ENCODE results near the gene PCSK1. TPM values are rescaled to one million over a fixed set of nuclear protein-coding genes. Genes with fewer than 3 reads are reported as not detected.

The PCSK1 gene
- total RNA-seq = 0.27 TPM
- long read RNA-seq, partial matches to known transcripts = 0 of 3 reads
- long read RNA-seq, other reads (novel, unspliced or antisense) = 3 of 3 reads

DNA sequence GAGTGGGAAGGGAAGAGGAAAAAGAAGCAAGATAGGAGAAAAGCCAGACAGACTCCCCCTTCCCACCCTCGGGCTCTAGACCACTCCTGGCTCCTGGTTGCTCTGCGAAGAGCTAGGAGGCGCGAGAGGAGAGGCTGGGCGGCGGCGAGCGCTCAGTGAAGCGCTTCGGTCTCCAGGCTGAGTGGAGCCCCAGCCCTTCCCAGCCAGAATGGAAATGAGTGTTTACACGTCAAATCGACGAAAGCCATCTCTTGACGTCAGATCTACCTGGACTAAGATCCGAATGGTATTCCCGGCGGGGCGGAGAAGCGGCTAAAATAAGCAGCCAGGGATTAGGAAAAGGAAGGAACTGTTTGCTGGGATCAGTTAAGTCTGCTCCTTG lies at the start of gene PCSK1:
Gene PCSK1, minus strand, starts transcription at position 183 of the 382 bp plus-strand sequence. CDS start 206 bp downstream, outside the sequence.
- DNase-seq (ENCODE audit: low spot score) = no peak
- intact Hi-C loops (cut with DNase I) = no loop called here

- no peak for DNase-seq (ENCODE audit: low spot score)
- intact Hi-C loops (cut with DNase I) = no loop called here
These were observed 48.8 kb upstream of the PCSK1 start for GRCh38 chr5:96481867-96482266.

DNA sequence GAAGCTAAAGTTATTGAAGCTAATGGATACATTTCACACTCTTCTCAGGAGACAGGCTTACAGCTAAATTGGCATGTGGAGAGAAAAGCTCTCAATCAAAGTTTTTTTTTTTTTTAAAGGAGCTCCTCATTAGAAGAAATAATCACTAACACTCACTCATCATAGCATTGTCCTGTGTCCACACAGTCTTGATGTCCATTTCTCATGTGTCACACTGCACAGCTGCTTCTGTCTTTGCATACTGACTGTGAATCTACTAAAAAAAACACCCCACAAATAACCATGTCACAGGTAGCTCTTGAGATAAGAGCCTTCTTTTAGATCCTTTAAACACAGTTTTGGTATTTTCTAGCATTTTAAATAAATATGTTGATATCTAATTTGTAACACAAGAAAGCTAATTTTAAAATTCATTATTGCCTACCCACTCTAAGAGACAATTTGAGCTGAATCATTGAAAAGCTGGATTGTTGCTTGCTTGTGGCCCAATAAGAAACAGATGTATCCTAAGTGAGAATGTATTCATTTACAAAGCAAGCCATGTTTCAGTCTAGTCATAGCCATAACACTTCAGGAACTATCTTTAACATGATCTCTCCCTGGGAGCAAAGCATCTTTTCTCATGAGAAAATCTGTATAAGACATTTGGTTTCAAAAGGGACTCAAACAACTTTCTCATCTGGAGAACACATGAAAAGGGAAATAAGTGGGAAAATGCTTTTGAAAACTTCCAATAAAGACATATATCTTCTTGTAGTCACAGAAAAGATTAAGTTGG lies 48.1 kb upstream of the PCSK1 start:
- intact Hi-C loops (cut with DNase I) = no loop called here
- DNase-seq (ENCODE audit: low spot score) = no peak

DNA sequence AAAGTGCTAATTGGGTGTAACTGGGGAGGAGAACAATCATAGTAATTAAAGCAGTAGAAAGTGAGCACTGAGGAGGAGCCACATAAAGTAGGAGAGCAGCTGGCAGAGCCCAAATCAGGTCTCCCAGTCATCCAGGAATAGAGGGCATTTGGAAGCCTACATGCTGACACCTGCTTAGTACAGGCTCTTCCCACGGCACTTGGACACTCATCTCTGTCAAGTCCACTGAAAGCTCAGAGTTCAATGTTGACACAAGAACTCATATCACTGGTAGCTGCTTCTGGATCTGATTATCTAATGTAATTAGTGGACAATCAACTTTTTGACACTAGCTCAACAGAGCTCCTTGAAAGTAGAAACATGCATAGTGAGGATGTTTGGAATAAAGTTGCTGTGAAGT lies 45.9 kb upstream of the PCSK1 start:
- DNase-seq (ENCODE audit: low spot score) = no peak
- intact Hi-C loops (cut with DNase I) = no loop called here

GRCh38 chr5:96476654-96477053 lies 43.6 kb upstream of the PCSK1 start:
- no peak for DNase-seq (ENCODE audit: low spot score)

GRCh38 chr5:96474073-96474472 lies 41.0 kb upstream of the PCSK1 start:
- intact Hi-C loops (cut with DNase I) = no loop called here

More at GRCh38 chr5:96476654-96477053, 43.6 kb upstream of the PCSK1 start:
- intact Hi-C loops (cut with DNase I) = no loop called here

GRCh38 chr5:96473155-96473554 lies 40.1 kb upstream of the PCSK1 start:
- no peak for DNase-seq (ENCODE audit: low spot score)
- intact Hi-C loops (cut with DNase I) = no loop called here

More at GRCh38 chr5:96474073-96474472, 41.0 kb upstream of the PCSK1 start:
- DNase-seq (ENCODE audit: low spot score) = no peak

- intact Hi-C loops (cut with DNase I) = no loop called here
- DNase-seq (ENCODE audit: low spot score) = no peak
These were observed 37.7 kb upstream of the PCSK1 start for GRCh38 chr5:96470785-96471184.

- intact Hi-C loops (cut with DNase I) = no loop called here
- DNase-seq (ENCODE audit: low spot score) = no peak
These were observed 35.9 kb upstream of the PCSK1 start for GRCh38 chr5:96468956-96469355.

- intact Hi-C loops (cut with DNase I) = no loop called here
- DNase-seq (ENCODE audit: low spot score) = no peak
These were observed 30.0 kb upstream of the PCSK1 start for GRCh38 chr5:96463091-96463490.

GRCh38 chr5:96459313-96460121 lies 26.5 kb upstream of the PCSK1 start:
- no peak for DNase-seq (ENCODE audit: low spot score)
- intact Hi-C loops (cut with DNase I) = no loop called here

GRCh38 chr5:96458176-96458575 lies 25.1 kb upstream of the PCSK1 start:
- intact Hi-C loops (cut with DNase I) = no loop called here
- DNase-seq (ENCODE audit: low spot score) = no peak

GRCh38 chr5:96455789-96456188 lies 22.7 kb upstream of the PCSK1 start:
- intact Hi-C loops (cut with DNase I) = no loop called here

DNA sequence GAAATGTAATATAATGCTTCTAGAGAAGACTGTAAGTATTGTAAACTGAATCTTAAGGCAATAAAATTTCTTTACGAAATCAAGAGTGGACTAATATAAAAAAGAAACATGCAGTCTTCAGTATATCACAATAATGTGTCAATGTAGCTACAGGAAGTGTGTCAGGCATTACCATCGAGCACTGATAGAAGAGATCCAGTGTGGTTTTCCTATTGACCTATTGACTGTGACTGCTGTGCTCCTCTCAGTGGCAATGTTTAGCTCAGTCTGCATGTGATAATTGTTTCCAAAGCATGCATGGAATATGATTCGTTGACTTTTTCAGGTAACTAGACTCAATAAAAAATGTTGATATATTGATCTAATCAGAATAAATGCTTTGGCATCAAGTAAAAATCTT lies 20.3 kb upstream of the PCSK1 start:
- DNase-seq (ENCODE audit: low spot score) = no peak
- intact Hi-C loops (cut with DNase I) = no loop called here

More at GRCh38 chr5:96455789-96456188, 22.7 kb upstream of the PCSK1 start:
- no peak for DNase-seq (ENCODE audit: low spot score)

GRCh38 chr5:96447949-96448348 lies 14.9 kb upstream of the PCSK1 start:
- DNase-seq (ENCODE audit: low spot score) = no peak
- intact Hi-C loops (cut with DNase I) = no loop called here

GRCh38 chr5:96440185-96440538 lies 7.1 kb upstream of the PCSK1 start:
- no peak for DNase-seq (ENCODE audit: low spot score)
- intact Hi-C loops (cut with DNase I) = no loop called here

- no peak for DNase-seq (ENCODE audit: low spot score)
- intact Hi-C loops (cut with DNase I) = no loop called here
These were observed 6.6 kb upstream of the PCSK1 start for GRCh38 chr5:96439477-96440184.

DNA sequence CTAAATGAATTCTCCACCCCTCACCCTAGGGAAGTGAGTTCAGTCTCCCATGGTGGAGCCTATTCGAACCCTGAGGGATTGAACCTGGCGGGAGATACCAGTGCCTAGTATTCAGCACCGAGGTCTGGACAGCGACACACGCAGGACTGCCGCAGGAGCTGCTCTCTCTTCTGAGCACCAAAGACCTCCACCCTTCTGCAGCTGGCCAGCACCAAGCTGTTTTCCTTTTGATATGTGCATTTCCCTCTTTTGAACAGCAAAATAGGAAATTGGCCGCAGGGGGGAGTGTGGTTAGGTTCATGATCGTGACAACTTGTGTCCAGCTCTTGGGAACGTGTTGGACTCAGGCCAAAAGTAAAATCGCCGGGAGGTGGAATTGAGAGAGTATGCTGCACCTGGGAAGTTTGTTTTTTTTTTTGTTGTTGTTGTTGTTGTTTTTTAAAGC lies 1.2 kb upstream of the PCSK1 start:
- intact Hi-C loops (cut with DNase I) = no loop called here

DNA sequence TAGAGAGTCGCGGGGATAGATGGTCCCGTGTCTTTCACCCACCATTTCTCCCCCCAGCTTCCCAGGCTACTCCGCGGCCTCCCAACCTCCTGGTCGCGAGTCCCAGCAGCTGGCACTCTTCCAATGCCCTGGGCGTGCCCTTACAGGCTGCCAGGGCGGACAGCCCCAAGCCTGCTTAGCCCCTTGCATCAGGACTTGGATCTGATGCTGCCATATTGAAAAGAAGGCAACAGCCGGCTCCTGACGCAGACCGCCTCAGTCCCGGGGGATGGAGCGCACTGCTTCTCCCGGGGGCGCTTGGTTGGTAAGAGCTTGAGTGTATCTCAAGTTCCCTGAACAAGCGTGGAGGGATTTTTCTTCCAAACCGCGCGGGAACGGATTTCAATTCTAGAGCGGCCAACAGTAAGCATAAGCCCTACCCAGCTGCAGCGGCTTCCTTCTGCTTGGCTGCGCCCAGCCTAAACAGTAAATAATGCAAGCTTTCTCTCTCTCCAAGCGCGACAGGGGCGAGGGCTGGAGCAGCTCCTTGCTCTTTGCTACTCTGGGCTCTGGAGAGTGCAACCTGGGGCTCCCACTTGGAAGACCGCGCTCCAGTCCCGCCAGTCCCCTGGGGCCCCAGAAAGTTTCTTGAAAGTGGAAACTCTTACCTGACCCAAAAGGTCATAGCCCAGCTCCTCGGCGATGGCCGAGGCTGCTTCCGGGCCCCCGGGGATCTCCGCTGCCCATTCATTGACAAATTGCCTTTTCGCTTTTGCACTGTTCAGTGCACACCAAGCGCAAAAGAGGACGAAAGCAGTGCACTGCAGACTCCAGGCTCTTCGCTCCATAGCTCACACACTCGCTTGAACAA lies 607 bp downstream of the PCSK1 start:
- intact Hi-C loops (cut with DNase I) = no loop called here
- no peak for DNase-seq (ENCODE audit: low spot score)

More for the DNA sequence above, 1.2 kb upstream of the PCSK1 start:
- DNase-seq (ENCODE audit: low spot score) = peak; percentile 83

Measured in cardiac septum (tissue), 1 donor.